IPS DF 6.9 (cell line): Measurements from ENCODE around the gene POLR1A.

ENCODE experiments used
- DNase-seq: peaks from one replicate; pipeline ENCODE4 v3.0.0-alpha.2; 2013; ENCODE audit warnings: low read depth, low spot score
- H3K27ac ChIP-seq: one replicate; pipeline ENCODE4 v1.5.1; 2013; ENCODE audit warnings: low read length, control low read depth
- H3K27me3 ChIP-seq: 2 replicates; pipeline ENCODE4 v1.6.1; 2013; ENCODE audit warnings: mild to moderate bottlenecking, low read length; ENCODE audit not compliant: control insufficient read depth, insufficient read depth
- H3K36me3 ChIP-seq: 2 replicates; pipeline ENCODE4 v1.6.1; 2013; ENCODE audit warnings: low read length; ENCODE audit not compliant: control insufficient read depth, insufficient read depth
- H3K4me1 ChIP-seq: 2 replicates; pipeline ENCODE4 v1.6.1; 2013; ENCODE audit warnings: low read length; ENCODE audit not compliant: control insufficient read depth, insufficient read depth
- H3K4me3 ChIP-seq: 2 replicates; pipeline ENCODE4 v1.5.1; 2013; ENCODE audit warnings: mild to moderate bottlenecking, low read length
- H3K9me3 ChIP-seq: 2 replicates; pipeline ENCODE4 v1.6.1; 2013; ENCODE audit warnings: low read length, inconsistent platforms; ENCODE audit not compliant: control insufficient read depth, insufficient read depth
- WGBS: extraction: QIAGEN DNeasy Blood & Tissue Kit; methylation state at CpG from one replicate; pipeline ENCODE4 v1.1.7; 2013; ENCODE audit warnings: mixed read lengths, missing lambda C conversion rate; ENCODE audit not compliant: insufficient read length, insufficient coverage; 5-methylcytosine and 5-hydroxymethylcytosine counted together

The POLR1A gene

DNA sequence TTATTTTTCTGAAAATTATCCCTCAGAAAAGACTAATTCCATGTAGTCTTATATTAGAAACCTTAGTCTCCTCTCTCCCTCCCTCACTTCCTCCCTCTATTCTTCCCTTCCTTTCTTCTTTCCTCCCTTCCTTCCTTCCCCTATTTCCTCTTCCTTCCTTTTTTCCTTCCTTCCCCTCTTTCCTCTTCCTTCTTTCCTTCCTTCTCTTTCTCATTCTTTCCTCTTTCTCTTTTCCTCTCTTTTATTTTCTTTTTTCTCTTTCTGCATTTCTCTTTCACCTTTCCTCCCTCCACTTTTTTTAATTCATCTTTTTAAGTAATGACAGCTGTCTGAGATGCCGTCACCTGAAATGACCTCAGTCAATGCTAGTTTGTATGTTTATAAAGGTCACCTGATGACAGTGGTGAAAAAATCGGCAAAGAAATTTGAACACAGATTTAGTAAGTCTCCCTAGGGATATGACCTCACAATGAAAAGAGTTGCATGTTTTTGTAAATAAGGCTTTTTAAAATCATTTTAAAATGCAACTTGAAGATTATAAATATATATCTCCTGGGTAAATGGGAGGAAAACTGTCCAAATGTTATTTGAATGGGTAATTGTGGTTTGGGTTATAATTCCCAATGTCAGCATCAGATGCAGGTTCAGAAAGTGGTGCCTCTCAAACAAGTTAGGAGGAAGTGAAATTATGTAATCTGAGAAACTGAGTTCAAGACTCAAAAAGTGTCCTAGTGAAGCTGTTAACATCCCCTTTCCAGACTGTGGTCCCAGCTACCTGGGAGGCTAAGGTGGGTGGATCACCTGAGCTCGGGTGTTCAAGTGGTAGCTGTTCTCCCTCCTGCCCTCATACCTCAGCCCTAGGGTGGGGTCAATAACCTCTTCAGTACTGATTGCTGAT lies 126.6 kb downstream of the POLR1A start:
- WGBS: no CpG with 5 or more reads among the region's 3 CpGs
- H3K4me3 ChIP-seq: no peak overlapping the region
- H3K36me3 ChIP-seq: no peaks in the 10 kb centered on the region
- no peaks in the 10 kb centered on the region for H3K9me3 ChIP-seq
- H3K27ac ChIP-seq: no peak overlapping the region
- no peak for DNase-seq
- no peaks in the 10 kb centered on the region for H3K27me3 ChIP-seq
- no peaks in the 10 kb centered on the region for H3K4me1 ChIP-seq

GRCh38 chr2:85976106-85976920 lies 129.4 kb downstream of the POLR1A start:
- no peaks in the 10 kb centered on the region for H3K27me3 ChIP-seq
- H3K4me1 ChIP-seq: no peaks in the 10 kb centered on the region
- no CpG with 5 or more reads among the region's 9 CpGs for WGBS
- no peak overlapping the region for H3K4me3 ChIP-seq
- no peaks in the 10 kb centered on the region for H3K36me3 ChIP-seq
- H3K27ac ChIP-seq: no peak overlapping the region
- no peak for DNase-seq
- H3K9me3 ChIP-seq: no peaks in the 10 kb centered on the region

- Histone ChIP-seq H3K9me3 (no peaks in the 10 kb centered on the region), H3K4me3 (no peak overlapping the region), H3K4me1 (no peaks in the 10 kb centered on the region), H3K27ac (no peak overlapping the region), H3K36me3 (no peaks in the 10 kb centered on the region), H3K27me3 (no peaks in the 10 kb centered on the region)
- no peak for DNase-seq
- WGBS: no CpG with 5 or more reads among the region's 4 CpGs
Observed at GRCh38 chr2:85975581-85975980, 130.1 kb downstream of the POLR1A start.

DNA sequence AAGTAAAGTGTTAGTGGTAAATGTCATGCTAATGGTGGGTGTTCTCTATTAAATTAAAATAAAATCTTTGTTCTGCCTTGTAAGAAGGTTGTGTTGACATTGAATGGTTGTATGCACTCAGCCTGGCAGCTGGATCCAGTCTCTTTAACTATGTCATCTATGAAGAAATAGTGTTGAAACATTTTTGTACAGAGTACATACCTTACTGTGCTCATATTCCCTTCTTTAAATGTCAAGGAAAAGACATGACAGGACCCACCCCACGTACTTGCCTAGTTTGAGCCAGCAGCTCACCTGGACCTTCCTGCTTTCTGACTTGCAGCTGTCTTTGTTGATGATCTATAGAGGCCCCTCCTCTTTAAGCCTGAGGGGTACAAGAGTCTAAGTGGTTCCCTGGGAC lies 131.3 kb downstream of the POLR1A start:
- Histone ChIP-seq H3K9me3 (no peaks in the 10 kb centered on the region), H3K27me3 (no peaks in the 10 kb centered on the region), H3K27ac (no peak overlapping the region), H3K4me3 (no peak overlapping the region), H3K36me3 (no peaks in the 10 kb centered on the region), H3K4me1 (no peaks in the 10 kb centered on the region)
- no peak for DNase-seq
- no CpG with 5 or more reads among the region's 1 CpG for WGBS

DNA sequence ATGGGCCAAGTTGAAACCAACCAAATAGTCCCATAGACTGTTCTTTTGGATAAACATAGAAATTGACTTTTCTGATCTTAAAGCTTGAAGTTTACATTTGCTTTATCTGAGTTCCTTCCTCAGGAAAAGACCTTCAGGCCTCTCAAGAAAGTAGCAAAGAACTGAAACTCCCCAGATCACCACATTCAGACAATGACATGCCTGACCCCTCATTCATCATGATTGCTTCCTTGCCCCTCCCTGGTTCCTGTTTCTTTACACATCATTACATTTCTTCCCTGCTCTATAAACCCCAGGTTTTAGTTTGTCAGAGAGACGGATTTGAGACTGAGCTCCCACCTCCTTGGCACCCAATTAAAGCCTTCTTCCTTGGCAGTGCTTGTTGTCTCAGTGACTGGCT lies 133.3 kb downstream of the POLR1A start:
- Histone ChIP-seq H3K36me3 (no peaks in the 10 kb centered on the region), H3K4me1 (no peaks in the 10 kb centered on the region), H3K27ac (no peak overlapping the region), H3K9me3 (no peaks in the 10 kb centered on the region), H3K4me3 (no peak overlapping the region), H3K27me3 (no peaks in the 10 kb centered on the region)
- no CpG with 5 or more reads among the region's 1 CpG for WGBS
- no peak for DNase-seq

GRCh38 chr2:85971366-85971765 lies 134.3 kb downstream of the POLR1A start:
- Histone ChIP-seq H3K36me3 (no peaks in the 10 kb centered on the region), H3K4me1 (no peaks in the 10 kb centered on the region), H3K9me3 (no peaks in the 10 kb centered on the region), H3K4me3 (no peak overlapping the region), H3K27me3 (no peaks in the 10 kb centered on the region), H3K27ac (no peak overlapping the region)
- DNase-seq: no peak
